ENCODE results near the gene RGMB. TPM values are rescaled to one million over a fixed set of nuclear protein-coding genes. Genes with fewer than 3 reads are reported as not detected.
A peak's percentile ranks its signal among the peaks of the same experiment; 100 is the strongest.

The RGMB gene
- total and polyA plus RNA-seq, 2 of the 13 experiments (the other 11 are each of a cell fraction or from before 2014, with no cell fraction given) = 3.0 to 3.8 TPM

DNA sequence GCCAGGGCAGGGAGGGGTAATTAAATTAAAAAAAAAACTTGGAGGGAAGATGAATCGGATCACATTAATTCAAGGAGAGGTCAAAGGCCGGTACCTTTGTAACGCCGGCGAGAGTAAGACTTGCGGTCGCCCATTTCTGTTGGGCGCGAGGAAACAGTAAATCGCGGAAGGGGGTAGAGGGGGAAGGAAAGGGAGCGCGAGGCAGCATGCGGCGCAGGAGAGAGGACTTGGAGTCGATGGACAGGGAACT, 324 bp upstream of the RGMB start (continued):
- no peak for TF ChIP-seq FOXP4 (CRISPR knock-in tag; IDR thresholded peaks at IDR 0.05)
- TF ChIP-seq ZNF577 (CRISPR knock-in tag; IDR thresholded peaks at IDR 0.05; ENCODE audit: borderline replicate concordance, low read depth) = no peak
- TF ChIP-seq HMGA1 (CRISPR knock-in tag; conservative IDR thresholded peaks at IDR 0.05) = no peak
- TF ChIP-seq SRSF1 (optimal IDR thresholded peaks at IDR 0.05; ENCODE audit: low read depth, low read length) = no peak
- no peak for TF ChIP-seq ZNF337 (CRISPR knock-in tag; IDR thresholded peaks at IDR 0.05; ENCODE audit: borderline replicate concordance, low read depth)
- TF ChIP-seq NBN (conservative IDR thresholded peaks at IDR 0.05) = no peak
- no peak for TF ChIP-seq ZKSCAN5 (CRISPR knock-in tag; IDR thresholded peaks at IDR 0.05)
- TF ChIP-seq AKNA (CRISPR knock-in tag; IDR thresholded peaks at IDR 0.05; ENCODE audit: borderline replicate concordance) = no peak; the same call in 1 of the 2 replicates
- TF ChIP-seq, protein P1, sequence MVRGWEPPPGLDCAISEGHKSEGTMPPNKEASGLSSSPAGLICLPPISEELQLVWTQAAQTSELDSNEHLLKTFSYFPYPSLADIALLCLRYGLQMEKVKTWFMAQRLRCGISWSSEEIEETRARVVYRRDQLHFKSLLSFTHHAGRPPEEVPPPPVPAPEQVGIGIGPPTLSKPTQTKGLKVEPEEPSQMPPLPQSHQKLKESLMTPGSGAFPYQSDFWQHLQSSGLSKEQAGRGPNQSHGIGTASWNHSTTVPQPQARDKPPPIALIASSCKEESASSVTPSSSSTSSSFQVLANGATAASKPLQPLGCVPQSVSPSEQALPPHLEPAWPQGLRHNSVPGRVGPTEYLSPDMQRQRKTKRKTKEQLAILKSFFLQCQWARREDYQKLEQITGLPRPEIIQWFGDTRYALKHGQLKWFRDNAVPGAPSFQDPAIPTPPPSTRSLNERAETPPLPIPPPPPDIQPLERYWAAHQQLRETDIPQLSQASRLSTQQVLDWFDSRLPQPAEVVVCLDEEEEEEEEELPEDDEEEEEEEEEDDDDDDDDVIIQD (CRISPR knock-in tag; IDR thresholded peaks at IDR 0.05; ENCODE audit: low read depth) = peak; percentile 40; the same call in 1 of the 2 replicates
- peak; percentile 65; the same call in 1 of the 2 replicates for TF ChIP-seq ELF3 (CRISPR knock-in tag; IDR thresholded peaks at IDR 0.05)
- TF ChIP-seq ATF7 (IDR thresholded peaks at IDR 0.05) = no peak
- peak; percentile 51; the same call in 1 of the 2 replicates for TF ChIP-seq ATF7 (CRISPR knock-in tag; IDR thresholded peaks at IDR 0.05)
- TF ChIP-seq HNF1B (CRISPR knock-in tag; IDR thresholded peaks at IDR 0.05) = peak; percentile 61; the same call in 1 of the 2 replicates
- TF ChIP-seq ZNF749 (CRISPR knock-in tag; IDR thresholded peaks at IDR 0.05; ENCODE audit: borderline replicate concordance) = no peak
- TF ChIP-seq HOXA3 (CRISPR knock-in tag; IDR thresholded peaks at IDR 0.05) = peak; percentile 43

Measured in HepG2 (cell line).